T47D (cell line): ENCODE results near the gene CCDC177.

Source experiments
- DNase-seq, 2 experiments: peaks; one replicate each; pipeline versions ENCODE4 v3.0.0 to v3.0.0-alpha.2; 2011 to 2012; ENCODE audit warnings: low read depth in 1 of 2, low spot score in 1 of 2
- JUND ChIP-seq: IDR thresholded peaks from 2 replicates; pipeline ENCODE4 v1.6.1; 2012; ENCODE audit warnings: low read depth
- in situ Hi-C: cut with HindIII; loops from 2 replicates; pipeline ENCODE4 v1.10.0; 2016; ENCODE audit warnings: low sequenced_read_pairs, low pct_unique_long_range_greater_than_20kb

The CCDC177 gene

GRCh38 chr14:69572030-69572840, 2.4 kb downstream of the CCDC177 start:
- peak in 1 of 2 experiments; percentile 26 for DNase-seq
- TF ChIP-seq JUND: no peak
- in situ Hi-C loops: no loop called here

- TF ChIP-seq JUND: no peak
- in situ Hi-C loops: no loop called here
- no peak for DNase-seq
Observed at GRCh38 chr14:69571449-69572029, 3.1 kb downstream of the CCDC177 start.

GRCh38 chr14:69570836-69571330, 3.8 kb downstream of the CCDC177 start:
- no peak for TF ChIP-seq JUND
- in situ Hi-C loops: no loop called here
- DNase-seq: no peak

GRCh38 chr14:69569859-69570258, 4.8 kb downstream of the CCDC177 start:
- peak in 1 of 2 experiments; percentile 27 for DNase-seq
- in situ Hi-C loops: no loop called here
- TF ChIP-seq JUND: no peak

GRCh38 chr14:69567563-69567962, 7.1 kb downstream of the CCDC177 start:
- in situ Hi-C loops: no loop called here
- no peak for DNase-seq
- TF ChIP-seq JUND: no peak

GRCh38 chr14:69561893-69562292, 12.8 kb downstream of the CCDC177 start:
- in situ Hi-C loops: no loop called here
- no peak for TF ChIP-seq JUND
- DNase-seq: no peak

- in situ Hi-C loops: no loop called here
- no peak for TF ChIP-seq JUND
- no peak for DNase-seq
Observed at GRCh38 chr14:69560826-69561225, 13.8 kb downstream of the CCDC177 start.

GRCh38 chr14:69559581-69560011, 15.1 kb downstream of the CCDC177 start:
- in situ Hi-C loops: no loop called here
- TF ChIP-seq JUND: no peak
- no peak for DNase-seq

GRCh38 chr14:69558774-69559173, 15.9 kb downstream of the CCDC177 start:
- in situ Hi-C loops: no loop called here
- TF ChIP-seq JUND: no peak
- DNase-seq: no peak

- DNase-seq: no peak
- no peak for TF ChIP-seq JUND
- in situ Hi-C loops: no loop called here
Observed at GRCh38 chr14:69554500-69554899, 20.2 kb downstream of the CCDC177 start.

GRCh38 chr14:69553252-69553651, 21.4 kb downstream of the CCDC177 start:
- DNase-seq: no peak
- no peak for TF ChIP-seq JUND
- in situ Hi-C loops: no loop called here

- in situ Hi-C loops: no loop called here
Observed at GRCh38 chr14:69551511-69551910, 23.2 kb downstream of the CCDC177 start.

GRCh38 chr14:69548566-69548965, 26.1 kb downstream of the CCDC177 start:
- no peak for DNase-seq
- no peak for TF ChIP-seq JUND
- in situ Hi-C loops: no loop called here

More at GRCh38 chr14:69551511-69551910, 23.2 kb downstream of the CCDC177 start:
- no peak for TF ChIP-seq JUND
- DNase-seq: no peak
